GM18507 (cell line): ENCODE results near the gene PGLYRP2.
"Not testable (repeated sequence)": the region's sequence is repeated elsewhere in the genome, so short reads cannot be mapped to it uniquely, and the experiment has no call there.

Experiments used
- DNase-seq: peaks from one replicate; pipeline ENCODE4 v3.0.0; 2011; ENCODE audit warnings: low read depth; ENCODE audit not compliant: insufficient read length; ENCODE audit errors: extremely low spot score
- FAIRE-seq: peaks from 2 replicates; lab custom pipeline; 2011; peaks lifted over from hg19 to GRCh38; lab: Jason Lieb, UNC

PGLYRP2 gene, protein sequence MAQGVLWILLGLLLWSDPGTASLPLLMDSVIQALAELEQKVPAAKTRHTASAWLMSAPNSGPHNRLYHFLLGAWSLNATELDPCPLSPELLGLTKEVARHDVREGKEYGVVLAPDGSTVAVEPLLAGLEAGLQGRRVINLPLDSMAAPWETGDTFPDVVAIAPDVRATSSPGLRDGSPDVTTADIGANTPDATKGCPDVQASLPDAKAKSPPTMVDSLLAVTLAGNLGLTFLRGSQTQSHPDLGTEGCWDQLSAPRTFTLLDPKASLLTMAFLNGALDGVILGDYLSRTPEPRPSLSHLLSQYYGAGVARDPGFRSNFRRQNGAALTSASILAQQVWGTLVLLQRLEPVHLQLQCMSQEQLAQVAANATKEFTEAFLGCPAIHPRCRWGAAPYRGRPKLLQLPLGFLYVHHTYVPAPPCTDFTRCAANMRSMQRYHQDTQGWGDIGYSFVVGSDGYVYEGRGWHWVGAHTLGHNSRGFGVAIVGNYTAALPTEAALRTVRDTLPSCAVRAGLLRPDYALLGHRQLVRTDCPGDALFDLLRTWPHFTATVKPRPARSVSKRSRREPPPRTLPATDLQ

GRCh38 chr19:15479391-15480345, at the start of gene PGLYRP2:
Gene PGLYRP2, minus strand, starts transcription at chr19:15479501. Its CDS starts 130 bp downstream, at chr19:15479371.
- no peak for FAIRE-seq
- DNase-seq: no peak

GRCh38 chr19:15527705-15528104, 48.4 kb upstream of the PGLYRP2 start:
- FAIRE-seq: no peak
- DNase-seq: no peak

GRCh38 chr19:15526408-15526807, 47.1 kb upstream of the PGLYRP2 start:
- DNase-seq (no peak), FAIRE-seq (no peak)

DNA sequence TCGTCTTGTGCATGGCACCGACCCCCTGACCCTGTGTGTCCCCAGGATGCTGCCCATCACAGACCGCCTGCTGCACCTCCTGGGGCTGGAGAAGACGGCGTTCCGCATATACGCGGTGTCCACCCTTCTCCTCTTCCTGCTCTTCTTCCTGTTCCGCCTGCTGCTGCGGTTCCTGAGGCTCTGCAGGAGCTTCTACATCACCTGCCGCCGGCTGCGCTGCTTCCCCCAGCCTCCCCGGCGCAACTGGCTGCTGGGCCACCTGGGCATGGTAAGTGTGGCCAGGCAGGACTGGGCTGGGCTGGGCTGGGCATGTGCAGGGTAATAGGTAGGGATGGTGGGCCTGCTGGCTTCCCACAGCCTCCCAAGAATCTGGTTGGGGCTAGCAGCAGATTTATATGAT, 46.0 kb upstream of the PGLYRP2 start:
- no peak for DNase-seq
- no peak for FAIRE-seq

GRCh38 chr19:15524781-15525180, 45.5 kb upstream of the PGLYRP2 start:
- DNase-seq (no peak), FAIRE-seq (no peak)

DNA sequence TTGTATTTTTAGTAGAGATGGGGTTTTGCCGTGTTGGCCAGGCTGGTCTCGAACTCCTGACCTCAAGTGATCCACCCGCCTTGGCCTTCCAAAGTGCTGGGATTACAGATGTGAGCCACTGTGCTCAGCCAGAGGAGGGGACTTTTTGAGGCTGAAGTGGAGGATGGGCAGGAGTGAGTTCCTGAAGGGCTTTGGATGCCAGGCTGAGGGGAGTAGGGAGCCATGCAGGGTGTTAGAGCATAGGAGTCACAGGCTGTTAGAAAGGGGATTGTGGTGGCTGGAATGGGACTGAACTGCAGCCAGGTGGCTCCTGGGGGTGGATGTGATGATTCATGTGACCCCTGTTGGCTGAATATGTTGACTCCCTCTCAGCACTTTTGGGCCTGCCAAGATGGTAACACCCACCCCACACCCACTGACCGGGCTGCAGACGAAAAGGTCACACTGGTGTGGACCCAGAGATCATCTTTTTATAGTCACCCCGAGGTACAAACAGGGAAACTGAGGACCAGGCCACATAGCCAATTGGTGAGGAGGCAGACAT, 40.2 kb upstream of the PGLYRP2 start:
- no peak for FAIRE-seq

DNA sequence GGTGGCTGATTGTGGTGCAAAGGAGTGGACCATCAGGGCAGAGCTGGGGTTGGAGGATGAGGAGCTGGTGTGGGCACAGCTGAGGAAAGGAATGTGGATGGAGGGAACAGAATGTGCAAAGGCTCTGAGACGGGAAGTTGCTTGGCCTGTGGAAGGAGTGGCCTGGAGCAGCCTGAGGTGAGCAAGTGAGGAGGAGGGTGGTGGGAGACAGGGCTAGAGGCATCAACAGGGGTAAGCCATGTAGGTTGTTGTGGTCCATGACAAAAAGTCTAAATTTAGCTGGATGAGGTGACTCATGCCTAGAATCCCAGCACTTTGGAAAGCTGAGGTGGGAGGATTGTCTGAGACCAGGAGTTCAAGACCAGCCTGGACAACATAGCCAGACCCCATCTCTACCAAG, 38.5 kb upstream of the PGLYRP2 start:
- FAIRE-seq (no peak), DNase-seq (no peak)

More for the DNA sequence above, 40.2 kb upstream of the PGLYRP2 start:
- no peak for DNase-seq

- FAIRE-seq (no peak), DNase-seq (no peak)
These were observed 37.1 kb upstream of the PGLYRP2 start for GRCh38 chr19:15516363-15516762.

- not testable (repeated sequence) for DNase-seq, FAIRE-seq
These were observed 35.9 kb upstream of the PGLYRP2 start for GRCh38 chr19:15515227-15515625.

GRCh38 chr19:15511671-15512424, 32.5 kb upstream of the PGLYRP2 start:
- FAIRE-seq (no peak), DNase-seq (no peak)

GRCh38 chr19:15508035-15508710, 28.9 kb upstream of the PGLYRP2 start, which contains the start of gene CYP4F22:
Gene CYP4F22, plus strand, starts transcription at chr19:15508525. Its CDS starts 16,812 bp downstream, at chr19:15525337.
- DNase-seq: no peak
- FAIRE-seq: no peak

- FAIRE-seq (no peak), DNase-seq (no peak)
These were observed 28.1 kb upstream of the PGLYRP2 start for GRCh38 chr19:15507068-15508034.

DNA sequence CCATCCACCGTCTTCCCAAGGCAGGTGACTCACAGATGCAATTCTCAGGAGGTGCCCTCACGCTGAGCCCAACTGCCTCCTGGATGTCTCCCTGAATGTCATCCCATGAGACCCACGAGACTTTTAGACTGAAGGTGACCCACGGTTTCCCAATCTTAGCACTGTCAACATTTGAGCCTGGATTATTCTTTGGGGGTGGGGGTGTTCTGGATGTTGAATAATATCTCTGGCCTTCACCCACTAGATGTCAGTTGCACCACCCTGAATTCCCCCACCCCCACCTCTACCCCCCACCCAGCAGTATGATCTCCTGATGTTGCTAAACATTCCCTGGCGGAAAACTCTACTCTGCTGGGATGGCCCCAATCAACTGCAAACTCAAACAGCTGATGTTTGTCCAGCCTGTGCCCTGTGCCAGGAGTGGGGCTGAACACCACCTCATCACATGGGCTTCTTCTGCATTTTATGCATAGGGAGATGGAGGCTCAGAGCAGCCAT, 26.8 kb upstream of the PGLYRP2 start:
- FAIRE-seq (no peak), DNase-seq (no peak)

GRCh38 chr19:15502264-15502663, 23.0 kb upstream of the PGLYRP2 start:
- DNase-seq: no peak
- FAIRE-seq: no peak

GRCh38 chr19:15501596-15501995, 22.3 kb upstream of the PGLYRP2 start:
- DNase-seq (no peak), FAIRE-seq (no peak)

DNA sequence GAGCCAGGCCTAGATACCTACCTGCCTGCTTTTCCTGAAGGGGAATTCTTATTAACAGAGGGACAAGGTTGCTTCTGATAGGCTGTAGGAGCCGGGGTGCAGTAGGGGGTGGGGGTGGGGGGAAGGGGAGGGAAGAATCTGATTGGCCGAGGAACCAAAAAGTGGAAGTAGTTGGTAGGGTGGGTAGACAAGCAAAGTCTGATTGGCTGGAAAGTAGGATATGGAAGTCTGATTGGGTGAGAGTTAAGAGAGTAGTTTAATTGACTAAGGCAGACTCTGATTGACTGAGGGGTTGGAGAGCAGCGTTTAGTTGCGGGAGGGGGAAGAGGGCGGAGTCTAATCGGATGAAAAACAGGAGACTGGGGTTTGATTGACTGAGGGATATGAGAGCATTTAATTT, 19.6 kb upstream of the PGLYRP2 start:
- FAIRE-seq (no peak), DNase-seq (no peak)

- DNase-seq (no peak), FAIRE-seq (no peak)
These were observed 19.0 kb upstream of the PGLYRP2 start for GRCh38 chr19:15498156-15498858.
